ENCODE results near the gene NRCAM.

The NRCAM gene

DNA sequence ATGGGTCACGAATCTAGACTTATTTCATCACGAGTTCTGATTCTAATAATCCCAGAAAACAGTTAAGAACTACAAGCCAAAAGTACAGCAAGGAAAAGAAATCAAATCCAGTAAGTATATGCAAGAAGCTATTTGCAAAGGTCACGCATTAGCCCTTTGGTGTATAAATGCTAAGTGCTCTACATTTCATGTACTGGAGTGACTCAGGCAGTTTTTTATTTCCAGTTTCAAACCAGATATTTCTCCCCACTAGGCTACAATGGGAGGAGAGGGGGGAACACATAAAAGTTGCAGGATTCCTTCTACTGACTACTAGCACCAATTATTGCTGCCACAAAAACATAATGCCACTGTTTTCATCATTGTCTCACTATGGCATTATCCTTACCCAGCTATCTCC, 148.0 kb downstream of the NRCAM start:
- peak; percentile 41 for DNase-seq (ENCODE audit: low read depth)

DNA sequence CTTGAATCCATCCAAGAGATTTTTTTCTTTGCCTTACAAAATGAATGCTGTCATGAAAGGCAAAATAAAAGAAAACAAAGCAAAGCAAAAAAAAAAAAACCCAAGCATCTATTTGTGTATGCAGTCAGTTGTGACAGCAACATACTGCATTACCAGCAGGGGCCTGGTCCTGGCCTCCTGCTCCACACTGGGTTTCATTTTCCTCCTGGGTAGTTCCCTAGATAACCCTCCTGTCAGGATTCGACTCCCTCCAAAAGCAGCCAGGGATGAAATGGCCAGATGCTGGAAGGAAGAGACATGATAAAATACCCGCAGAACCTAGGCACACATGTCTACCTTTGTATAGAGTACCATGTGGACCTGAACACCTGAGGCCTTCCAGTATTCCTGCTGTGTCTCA, 148.6 kb downstream of the NRCAM start:
- no peak for DNase-seq (ENCODE audit: low read depth)

DNA sequence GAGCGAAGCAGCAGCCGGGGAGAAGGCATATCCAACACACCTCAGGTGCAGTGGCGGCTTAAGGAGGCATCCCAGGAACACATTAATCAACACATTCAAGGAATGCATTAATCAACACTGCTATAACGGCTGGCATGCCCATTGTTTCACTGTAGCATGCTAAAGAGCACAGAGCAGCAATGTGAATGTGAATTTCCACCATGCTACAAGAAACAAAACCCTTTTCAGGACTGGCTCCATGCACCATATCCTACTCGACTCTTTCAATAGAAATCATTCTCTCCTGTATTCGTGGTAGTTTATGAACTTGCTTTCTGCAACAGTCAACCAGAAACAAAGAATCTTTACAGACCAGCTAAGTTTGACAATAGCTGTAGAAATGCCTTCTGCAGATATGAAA, 149.0 kb downstream of the NRCAM start:
- DNase-seq (ENCODE audit: low read depth): no peak

DNA sequence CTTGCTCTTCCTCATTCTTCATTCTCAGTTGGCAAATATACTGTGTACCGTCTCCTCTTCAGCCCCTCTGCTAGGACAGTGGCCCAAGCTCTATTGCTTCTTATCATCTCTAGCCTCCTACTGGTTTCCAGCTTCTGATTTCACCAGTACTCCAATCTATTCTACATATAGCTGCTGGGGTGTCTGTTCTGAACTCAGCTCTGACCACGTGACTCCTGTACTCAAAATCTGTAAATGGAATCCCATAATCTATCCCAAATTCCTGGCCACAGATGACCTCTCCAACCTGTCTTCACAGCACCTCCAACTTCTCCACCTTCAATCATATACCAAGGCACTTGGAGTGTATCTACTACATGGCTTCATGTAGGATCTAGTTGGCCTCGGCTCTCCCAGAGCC, 152.9 kb downstream of the NRCAM start:
- DNase-seq (ENCODE audit: low read depth): no peak

DNA sequence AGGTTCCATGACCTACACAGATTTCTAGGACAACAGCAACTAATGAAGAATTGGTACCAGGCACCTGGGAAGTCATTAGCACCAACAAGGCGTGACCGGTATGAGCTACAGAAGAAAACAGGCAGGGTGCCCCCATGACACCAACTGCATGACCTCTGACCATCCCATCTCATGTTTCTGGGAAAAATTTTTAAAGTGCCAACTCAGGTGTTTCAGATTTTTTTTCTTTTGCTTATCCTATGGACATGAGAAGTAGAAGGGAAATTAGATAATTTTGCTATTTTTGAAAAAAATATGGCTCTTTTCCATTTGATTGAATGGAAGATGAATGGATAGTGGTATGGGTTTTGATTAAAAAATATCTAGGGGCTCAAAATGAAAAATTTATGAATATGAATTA, 154.8 kb downstream of the NRCAM start:
- DNase-seq (ENCODE audit: low read depth): no peak

DNA sequence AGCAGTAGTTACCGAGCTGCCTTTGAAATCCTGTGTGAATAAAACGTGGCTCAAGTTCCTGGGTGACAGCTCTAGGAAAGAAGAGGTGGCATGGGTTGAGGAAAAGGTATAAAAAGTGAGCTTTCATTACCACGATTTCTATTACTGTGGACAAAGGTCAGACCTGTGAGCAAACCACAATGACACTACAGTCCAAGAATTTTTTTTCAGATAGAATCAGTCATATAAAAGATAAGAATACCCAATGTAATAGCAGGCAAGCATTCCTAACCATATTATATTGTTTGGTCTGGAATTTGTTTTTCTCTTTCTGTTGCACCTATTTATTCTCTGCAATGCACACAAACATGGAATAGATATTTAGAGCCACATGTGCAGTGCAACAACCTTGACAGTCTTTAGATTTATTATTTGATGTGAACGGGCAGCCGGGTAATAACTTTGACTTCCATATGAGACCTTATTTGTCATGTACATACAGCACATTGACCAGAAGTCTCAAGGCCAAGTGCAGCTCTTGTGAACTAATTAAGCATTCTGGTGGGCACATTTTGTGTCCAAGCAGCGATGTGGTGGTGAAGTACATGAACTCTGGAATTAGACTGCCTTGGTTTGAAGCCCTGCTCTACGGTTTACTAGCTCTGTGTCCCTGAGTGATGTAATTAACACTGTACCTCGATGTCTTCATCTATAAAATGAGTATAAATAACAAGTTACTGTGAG, 156.8 kb downstream of the NRCAM start:
- peak; percentile 81 for DNase-seq (ENCODE audit: low read depth)

DNA sequence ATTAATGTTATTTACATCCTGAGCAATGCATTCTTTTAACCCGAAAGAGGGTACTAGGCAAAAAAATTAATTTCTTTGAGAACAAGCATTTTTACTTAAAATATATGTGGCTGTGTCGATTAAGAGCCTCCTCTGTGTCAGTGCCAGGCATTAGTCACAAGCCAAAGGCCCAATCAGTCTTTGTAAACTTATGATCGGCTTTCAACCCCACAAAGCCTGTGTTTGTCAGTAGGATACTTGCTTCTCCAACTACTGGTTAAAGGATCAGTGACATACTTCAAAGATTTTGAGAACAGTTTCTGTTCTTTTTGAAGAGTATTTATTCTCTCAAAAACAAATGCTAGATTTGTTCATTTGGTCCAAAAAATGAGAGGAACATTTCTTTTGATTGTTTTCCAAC, 159.3 kb downstream of the NRCAM start:
- no peak for DNase-seq (ENCODE audit: low read depth)

DNA sequence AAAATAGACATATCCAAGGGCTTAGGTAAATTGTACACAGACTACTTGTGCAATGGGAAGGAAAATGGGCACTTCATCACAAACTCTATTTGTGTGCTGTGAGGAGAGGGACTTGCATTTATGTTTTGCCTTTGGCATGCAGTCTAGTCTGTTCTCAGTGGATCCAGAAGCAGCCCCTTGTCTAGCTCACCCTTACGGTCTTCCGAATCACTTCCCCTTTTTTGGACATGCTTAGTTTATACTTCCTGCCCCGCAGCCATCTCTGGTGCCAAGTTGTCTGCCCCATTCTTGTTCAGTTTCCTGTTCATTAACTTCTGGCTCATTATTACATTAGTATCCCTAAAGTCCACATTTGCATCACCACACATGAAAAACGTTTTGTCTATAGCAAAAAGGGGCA, 161.6 kb downstream of the NRCAM start:
- DNase-seq (ENCODE audit: low read depth): no peak

DNA sequence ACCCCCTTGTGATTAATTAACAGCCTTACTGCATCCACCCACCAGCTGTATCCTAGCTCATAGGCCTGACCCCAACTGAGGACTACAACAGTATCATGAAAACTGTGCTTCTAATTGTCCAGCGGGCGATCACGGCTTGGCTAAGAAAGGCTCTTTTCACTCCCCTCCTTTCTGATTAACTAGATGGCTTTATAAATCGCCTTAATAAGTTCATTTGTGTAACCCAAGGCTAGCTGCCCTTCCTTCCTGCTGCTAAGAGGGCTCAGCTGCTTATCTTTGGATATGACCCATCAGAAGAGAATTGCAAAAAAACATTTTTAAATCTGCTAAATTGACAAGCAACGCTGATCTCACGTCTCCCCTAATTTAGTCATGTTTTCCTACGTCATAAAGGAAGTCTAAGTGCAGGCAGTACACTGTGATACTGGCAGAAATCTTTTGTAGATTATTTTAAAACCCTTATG, 163.1 kb downstream of the NRCAM start:
- DNase-seq (ENCODE audit: low read depth): peak; percentile 16

DNA sequence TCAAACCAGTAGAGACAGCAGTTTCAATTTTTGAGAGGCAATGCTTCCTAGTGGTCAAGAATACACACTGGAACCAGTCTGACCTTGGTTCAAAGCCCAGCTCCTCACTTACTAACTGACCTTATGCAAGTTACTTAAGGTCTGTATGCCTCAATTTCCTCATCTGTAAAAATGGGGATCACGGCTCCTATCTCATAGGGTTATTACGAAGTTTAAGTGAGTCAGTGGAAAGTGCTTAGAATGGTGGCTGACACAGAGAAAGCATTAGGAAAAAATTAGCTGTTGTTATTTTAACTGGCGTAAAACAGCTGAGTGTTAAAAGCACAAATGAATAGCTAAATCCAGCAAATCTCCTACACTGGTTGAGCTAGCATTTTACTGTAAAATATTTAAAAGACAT, 163.7 kb downstream of the NRCAM start:
- DNase-seq (ENCODE audit: low read depth): no peak

DNA sequence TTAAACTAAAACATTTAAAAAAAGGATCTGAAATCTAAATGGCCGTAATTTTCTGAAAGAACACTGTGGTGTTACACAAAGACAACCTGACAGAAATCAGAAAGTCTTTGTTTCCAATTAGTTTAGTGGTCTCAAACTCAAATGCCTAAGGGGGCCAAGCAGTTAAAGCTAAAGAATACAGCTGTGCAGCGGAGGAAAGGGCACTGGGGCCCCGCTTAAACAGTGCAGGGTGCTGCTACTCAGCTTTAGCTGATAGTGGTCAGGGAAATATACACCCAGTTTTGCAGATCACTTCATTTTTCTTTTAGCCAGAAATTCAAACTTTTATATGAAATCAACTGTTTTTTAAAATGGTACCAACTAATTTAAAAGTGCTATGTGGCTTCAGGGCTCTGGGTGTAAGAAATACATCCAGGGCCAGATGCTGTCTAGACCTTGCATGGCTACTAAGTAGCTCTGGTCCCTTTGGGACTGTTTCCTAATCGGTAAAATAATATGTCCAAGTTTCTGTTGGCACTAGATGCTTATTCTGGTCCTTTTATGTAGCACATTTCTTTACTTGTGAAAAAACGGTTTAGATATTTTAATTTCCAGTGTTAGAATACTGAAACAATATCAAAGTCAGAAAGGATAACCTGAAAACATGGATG, 164.3 kb downstream of the NRCAM start:
- no peak for DNase-seq (ENCODE audit: low read depth)

DNA sequence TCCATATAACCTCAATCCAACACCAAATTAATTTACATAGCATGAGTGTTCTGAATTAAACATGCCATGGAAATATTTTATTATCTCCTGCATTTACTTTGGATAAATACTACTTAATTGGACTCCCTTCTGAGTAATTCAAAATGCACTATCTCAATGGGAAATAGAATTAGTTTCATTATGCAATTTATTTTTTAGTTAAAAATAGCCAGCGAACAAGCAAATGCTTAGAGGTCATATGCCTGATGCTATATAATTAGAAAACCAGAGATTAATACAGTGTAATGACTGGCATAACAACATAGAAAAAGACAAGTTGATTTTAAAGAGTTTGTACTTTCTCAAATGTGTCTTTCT, 165.1 kb downstream of the NRCAM start:
- no peak for DNase-seq (ENCODE audit: low read depth)

DNA sequence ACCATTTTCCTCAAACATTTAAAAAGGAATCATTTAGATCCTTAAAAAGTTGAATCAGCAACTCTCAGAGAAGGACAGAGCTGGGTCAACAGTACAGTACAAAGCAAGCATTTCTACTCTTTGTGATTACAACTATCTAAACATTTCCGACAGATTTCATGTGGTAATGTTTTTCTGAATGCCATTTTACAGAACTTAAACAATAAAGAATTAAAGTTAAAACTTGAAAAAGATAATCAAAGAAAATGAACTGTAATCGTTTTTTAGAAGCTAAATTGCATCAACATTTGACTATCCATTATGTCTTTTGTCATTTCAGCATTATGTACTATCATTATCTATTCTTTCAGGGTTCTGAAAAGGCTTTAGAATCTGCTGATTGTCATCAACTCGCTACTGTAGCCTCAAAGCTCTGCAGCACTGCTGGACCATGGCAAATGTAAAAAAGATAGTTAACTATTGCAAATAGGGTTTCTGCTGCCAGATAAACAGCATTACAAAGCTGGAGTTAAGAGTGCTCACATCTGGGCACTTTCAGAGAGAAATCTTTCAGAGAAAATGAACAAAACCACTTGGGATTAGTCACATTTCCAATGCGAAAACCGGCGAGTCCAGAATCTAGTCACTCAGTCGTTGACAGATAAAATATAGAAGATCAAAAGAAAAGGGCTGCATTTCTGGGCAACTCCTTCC, 165.6 kb downstream of the NRCAM start:
- no peak for DNase-seq (ENCODE audit: low read depth)

DNA sequence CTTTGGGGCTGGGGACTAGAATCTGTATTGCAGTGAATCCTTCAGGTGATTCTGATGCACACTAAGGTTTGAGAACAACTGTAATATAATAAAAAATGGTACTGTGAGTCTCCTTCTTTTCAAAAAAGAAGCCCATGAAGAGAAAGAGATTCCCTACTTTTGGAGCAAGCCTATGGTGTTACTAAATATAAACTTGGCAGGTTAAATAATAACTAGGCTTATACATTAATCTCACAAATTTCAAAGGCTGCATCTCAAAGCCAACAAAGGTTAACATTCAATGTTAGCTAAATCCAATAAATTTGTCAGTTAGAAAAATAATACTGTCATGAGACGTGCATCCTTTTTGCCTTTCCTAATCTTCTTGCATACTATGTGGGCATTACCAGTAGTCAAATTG, 166.4 kb downstream of the NRCAM start:
- no peak for DNase-seq (ENCODE audit: low read depth)

DNA sequence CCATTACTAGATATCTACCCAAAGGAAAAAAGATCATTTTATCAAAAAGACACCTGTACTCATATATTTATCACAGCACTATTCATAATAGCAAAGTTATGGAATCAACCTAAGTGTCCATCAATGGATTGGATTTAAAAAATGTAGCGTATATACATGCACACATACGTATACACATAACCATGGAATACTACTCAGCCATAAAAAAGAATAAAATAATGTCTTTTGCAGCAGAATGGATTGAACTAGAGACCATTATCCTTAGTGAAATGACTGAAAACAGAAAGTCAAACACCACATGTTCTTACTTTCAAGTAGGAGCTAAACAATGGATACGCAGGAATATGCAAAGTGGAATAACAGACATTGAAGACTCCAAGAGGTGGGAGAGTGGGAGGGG, 168.4 kb downstream of the NRCAM start:
- DNase-seq (ENCODE audit: low read depth): no peak

DNA sequence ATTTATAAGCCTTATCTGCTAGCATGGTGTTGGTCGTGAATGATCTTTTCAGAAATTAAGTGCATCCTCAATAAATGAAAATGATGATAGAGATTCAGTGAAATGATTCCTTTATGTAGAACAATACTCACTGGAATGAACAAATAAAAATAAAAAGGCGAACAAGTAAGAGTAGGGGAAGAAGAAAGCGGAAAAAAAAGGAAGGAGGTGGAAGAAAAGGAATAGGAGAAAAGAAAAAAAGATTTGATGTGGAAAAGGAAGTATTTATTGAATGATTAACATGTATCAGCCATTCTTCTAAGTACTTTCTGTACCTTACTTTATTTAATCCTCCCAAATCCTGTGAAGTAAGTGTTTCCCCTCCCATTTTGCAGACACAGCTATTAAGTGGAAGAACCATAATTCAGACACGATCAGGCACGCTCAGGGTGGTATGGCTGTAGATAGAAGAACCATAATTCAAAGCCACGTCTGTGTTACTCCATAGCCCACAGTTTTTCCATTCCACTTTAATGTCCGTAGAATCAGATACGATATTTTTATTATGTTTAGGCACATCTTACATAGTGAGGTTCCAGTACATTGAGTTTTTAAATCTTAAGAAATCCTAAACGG, 169.8 kb downstream of the NRCAM start:
- DNase-seq (ENCODE audit: low read depth): no peak

DNA sequence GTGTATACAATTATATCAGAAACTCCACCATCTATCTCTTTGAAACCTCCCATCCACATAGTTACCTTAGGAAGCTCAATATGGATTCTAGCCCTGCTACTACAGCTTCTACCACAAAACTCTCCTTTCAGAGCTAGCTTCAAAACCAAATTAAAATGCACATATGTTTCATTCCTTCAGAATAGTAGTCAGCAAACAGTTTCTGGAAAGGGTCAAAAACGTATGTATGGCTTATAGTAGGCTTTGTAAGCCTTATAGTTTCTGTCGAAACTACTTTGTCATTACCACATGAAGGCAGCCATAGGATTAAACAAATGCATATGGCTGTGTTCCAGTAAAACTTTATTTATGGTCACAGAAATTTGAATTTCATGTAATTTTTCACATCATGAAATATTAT, 170.5 kb downstream of the NRCAM start:
- no peak for DNase-seq (ENCODE audit: low read depth)

DNA sequence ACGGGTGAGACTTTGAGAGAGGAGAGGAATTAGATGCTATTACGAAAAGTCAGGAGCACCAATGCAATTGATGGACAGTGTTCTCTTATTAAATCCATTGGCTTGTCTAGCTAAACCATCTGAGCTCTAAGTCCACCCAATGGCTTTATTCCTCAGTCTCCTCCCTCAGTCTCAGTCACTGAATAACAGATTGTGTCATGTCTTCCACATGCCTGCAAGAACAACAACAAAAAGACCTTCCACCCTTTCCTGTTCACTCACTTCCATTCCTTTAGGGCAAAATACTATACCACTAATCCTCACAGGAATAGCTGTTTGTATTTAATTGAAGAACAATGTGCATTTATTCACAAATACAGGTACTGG, 171.2 kb downstream of the NRCAM start:
- no peak for DNase-seq (ENCODE audit: low read depth)

DNA sequence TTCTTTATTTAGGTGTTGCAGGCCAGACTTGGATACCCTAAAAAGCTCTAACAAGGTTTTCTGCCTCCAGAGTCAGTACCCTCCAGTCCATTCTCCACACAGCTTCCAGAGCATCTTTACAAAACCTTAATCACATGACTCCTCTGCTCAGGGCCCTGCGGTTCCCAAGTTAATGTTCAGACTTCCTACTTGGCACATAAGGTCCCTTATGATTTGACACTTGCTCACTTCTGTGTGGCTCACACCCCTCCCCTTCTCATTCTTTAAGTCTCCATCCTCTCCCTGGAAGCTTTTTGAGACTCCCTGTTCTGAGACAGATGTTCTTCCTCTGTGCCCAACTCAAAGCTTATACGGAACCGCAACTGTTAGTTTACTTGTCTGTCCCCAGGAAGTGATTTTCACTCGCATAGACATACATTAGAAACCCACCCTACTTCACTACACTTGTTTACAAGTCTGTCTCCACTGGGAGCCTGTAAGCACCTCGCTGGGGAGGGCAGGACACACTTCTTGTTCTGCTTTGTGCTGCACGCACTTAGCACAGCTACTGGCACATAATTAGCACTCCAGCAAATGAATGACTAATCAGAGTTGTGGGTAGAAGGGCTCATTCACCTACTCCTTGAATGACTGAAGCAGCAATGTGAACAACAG, 171.8 kb downstream of the NRCAM start:
- no peak for DNase-seq (ENCODE audit: low read depth)

DNA sequence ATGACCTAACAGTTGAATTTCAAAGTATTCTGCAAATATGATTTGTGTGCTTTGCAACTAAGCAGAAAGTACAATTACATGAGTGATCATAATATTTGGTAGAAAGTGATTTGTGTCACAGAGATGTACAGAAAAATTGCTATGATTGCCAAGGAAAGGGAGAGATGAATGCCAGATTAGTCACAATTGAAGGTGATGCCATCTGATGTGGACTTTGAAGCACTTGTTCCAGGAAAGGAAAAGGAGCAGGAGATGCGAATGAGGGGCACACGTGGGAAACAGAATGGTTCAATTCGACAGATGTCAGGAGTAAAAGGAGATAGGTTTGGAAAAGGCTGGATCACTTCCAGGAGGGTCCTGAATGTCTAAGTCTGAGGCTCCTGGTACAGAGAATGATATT, 173.0 kb downstream of the NRCAM start:
- DNase-seq (ENCODE audit: low read depth): no peak

DNA sequence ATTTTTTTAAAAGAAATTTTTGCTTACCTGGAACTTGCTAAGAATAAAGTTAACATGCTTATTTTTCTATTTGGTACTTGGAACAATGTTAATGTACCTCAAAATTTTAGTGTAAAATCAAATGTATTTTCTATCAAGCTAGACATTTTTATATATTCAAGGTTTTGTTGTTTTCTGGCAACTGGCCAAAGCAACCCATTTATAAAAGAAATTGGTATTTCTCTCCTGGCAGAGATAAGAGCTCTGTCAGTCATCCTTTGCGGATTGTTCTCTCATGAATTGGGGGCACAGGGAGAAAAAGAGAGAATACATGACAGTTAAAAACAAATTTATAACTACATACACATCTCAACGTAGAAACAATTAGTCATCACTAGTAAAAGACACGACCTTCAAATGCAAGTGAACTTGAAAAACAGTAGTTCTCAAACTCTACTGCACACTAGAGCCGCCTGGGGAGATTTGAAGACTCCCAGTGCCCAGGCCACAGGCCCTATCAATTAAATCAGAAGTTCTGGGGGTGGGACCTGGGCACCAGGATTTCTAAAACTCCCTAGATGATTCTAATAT, 173.7 kb downstream of the NRCAM start:
- DNase-seq (ENCODE audit: low read depth): no peak

DNA sequence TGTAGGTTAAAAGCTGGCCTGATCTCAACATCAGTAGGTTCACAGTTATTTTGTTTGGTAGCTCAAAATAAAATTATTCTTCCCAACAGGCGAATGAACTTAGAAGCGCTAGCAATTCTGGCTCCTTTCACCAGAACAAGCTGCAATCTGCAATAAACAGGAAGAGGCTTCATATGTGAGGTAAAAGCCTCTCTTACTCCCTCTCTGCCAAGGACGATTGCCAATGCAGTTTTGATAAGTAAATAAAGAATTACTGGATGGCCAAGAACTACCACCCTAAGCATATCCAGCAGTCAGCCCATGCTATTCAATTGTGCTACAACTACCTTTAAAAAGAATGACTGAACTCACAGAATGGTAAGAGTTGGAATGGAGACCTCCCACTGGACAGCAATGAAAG, 176.1 kb downstream of the NRCAM start:
- DNase-seq (ENCODE audit: low read depth): no peak
